Measurements from ENCODE around the gene EVX1. TPM values are rescaled to one million over a fixed set of nuclear protein-coding genes. Genes with fewer than 3 reads are reported as not detected.

Gene EVX1
- total RNA-seq, 1 experiment from 2014 or later = not detected

- Histone ChIP-seq H3K79me1 (ENCODE audit: insufficient read depth, low read depth, low read length, poor library complexity, severe bottlenecking) (no peaks in the 10 kb centered on the region), H2AFZ (ENCODE audit: low read length) (no peak overlapping the region), H2BK20ac (ENCODE audit: low read depth, low read length, poor library complexity, severe bottlenecking) (no peak overlapping the region), H3K9me3 (ENCODE audit: control insufficient read depth, low read depth, low read length) (no peaks in the 10 kb centered on the region), H3K56ac (ENCODE audit: insufficient read length, low read depth, low read length) (no peak overlapping the region), H3K9ac (ENCODE audit: extremely low read depth, insufficient read length, low read length) (no peak overlapping the region), H4K5ac (ENCODE audit: insufficient read length, low read depth, low read length) (no peak overlapping the region), H2BK5ac (ENCODE audit: insufficient read length, low read length) (no peak overlapping the region), H3K23me2 (ENCODE audit: insufficient read length, low read depth, low read length, poor library complexity, severe bottlenecking) (peaks cover 8% of the 10 kb centered on the region), H2AK5ac (ENCODE audit: insufficient read length, low read length) (no peak overlapping the region), H3T11ph (ENCODE audit: low read length) (no peak overlapping the region), H2BK120ac (ENCODE audit: low read depth, low read length, poor library complexity, severe bottlenecking) (no peak overlapping the region), H2BK15ac (ENCODE audit: low read depth, low read length) (no peak overlapping the region), H3K18ac (ENCODE audit: insufficient read length, low read depth, low read length) (no peak overlapping the region), H3K79me2 (ENCODE audit: insufficient read depth, low read length) (no peaks in the 10 kb centered on the region), H4K91ac (ENCODE audit: insufficient read length, low read depth, low read length) (no peak overlapping the region), H3K4ac (ENCODE audit: low read depth, low read length) (no peak overlapping the region), H3K27ac (ENCODE audit: insufficient read length, low read depth, low read length) (no peak overlapping the region), H4K20me1 (ENCODE audit: control insufficient read depth, insufficient read depth, insufficient read length) (no peaks in the 10 kb centered on the region), H3K4me1 (ENCODE audit: insufficient read depth, low read length) (no peaks in the 10 kb centered on the region; the same call in 1 of the 2 replicates), H2BK12ac (ENCODE audit: insufficient read length, low read depth, low read length) (no peak overlapping the region), H3K4me2 (ENCODE audit: insufficient read depth, insufficient read length, low read length) (no peak overlapping the region), H3K14ac (ENCODE audit: insufficient read depth, low read length) (no peak overlapping the region), H3K23ac (ENCODE audit: insufficient read length, low read depth, low read length) (no peak overlapping the region), H4K8ac (replicated peaks; ENCODE audit: insufficient read length, low read depth, low read length) (no peak overlapping the region), H3K27me3 (ENCODE audit: insufficient read depth, low read length) (peaks cover 86% of the 10 kb centered on the region)
- peaks cover 0 to 3% of the 10 kb centered on the region in 2 experiments; a peak in 2 of 5 replicates for H3K9me3 Mint-ChIP-seq
- no peak overlapping the region for H3K27ac Mint-ChIP-seq
- no peak for DNase-seq
- TF ChIP-seq CTCF (conservative IDR thresholded peaks at IDR 0.05) = no peak
- peaks cover 16 to 29% of the 10 kb centered on the region in 2 experiments for H3K4me1 Mint-ChIP-seq
- H3K27me3 Mint-ChIP-seq (ENCODE audit: low read depth) = peaks cover 100% of the 10 kb centered on the region
- WGBS (ENCODE audit: extremely low coverage, insufficient read length, low lambda C conversion rate) = no CpG with 5 or more reads among the region's 2 CpGs
- H3K4me3 Mint-ChIP-seq = no peak overlapping the region
- H3K36me3 Mint-ChIP-seq (ENCODE audit: insufficient read depth in 1 of 3, low read depth in 3 of 3) = no peaks in the 10 kb centered on the region
Observed at GRCh38 chr7:27215356-27215755, 27.2 kb upstream of the EVX1 start.
